GM21825 (cell line): ENCODE results near the gene DVL2.

ENCODE experiments used
- ATAC-seq: cut with Tn5 transposase; IDR thresholded peaks from one replicate; pipeline ENCODE4 v1.9.1; 2021; ENCODE audit warnings: mild to moderate bottlenecking, moderate library complexity; ENCODE audit not compliant: unreplicated experiment

Gene DVL2

GRCh38 chr17:7234083-7234951 is at the start of gene DVL2:
Gene DVL2, minus strand, starts transcription at chr17:7234517. Its CDS starts 255 bp downstream, at chr17:7234262.
- peak; percentile 37 for ATAC-seq

GRCh38 chr17:7283471-7284216 is 49.3 kb upstream of the DVL2 start:
- ATAC-seq, result no peak

- ATAC-seq, result no peak
These were observed 48.5 kb upstream of the DVL2 start for GRCh38 chr17:7282752-7283321.

GRCh38 chr17:7281953-7282751 is 47.8 kb upstream of the DVL2 start:
- ATAC-seq, result no peak

GRCh38 chr17:7281074-7281952 is 47.0 kb upstream of the DVL2 start, which contains the start of gene SLC2A4:
Gene SLC2A4, plus strand, starts transcription at chr17:7281718. Its CDS starts 217 bp downstream, at chr17:7281935.
- peak; percentile 46 for ATAC-seq

GRCh38 chr17:7280519-7281073 is 46.3 kb upstream of the DVL2 start:
- peak; percentile 53 for ATAC-seq

DNA sequence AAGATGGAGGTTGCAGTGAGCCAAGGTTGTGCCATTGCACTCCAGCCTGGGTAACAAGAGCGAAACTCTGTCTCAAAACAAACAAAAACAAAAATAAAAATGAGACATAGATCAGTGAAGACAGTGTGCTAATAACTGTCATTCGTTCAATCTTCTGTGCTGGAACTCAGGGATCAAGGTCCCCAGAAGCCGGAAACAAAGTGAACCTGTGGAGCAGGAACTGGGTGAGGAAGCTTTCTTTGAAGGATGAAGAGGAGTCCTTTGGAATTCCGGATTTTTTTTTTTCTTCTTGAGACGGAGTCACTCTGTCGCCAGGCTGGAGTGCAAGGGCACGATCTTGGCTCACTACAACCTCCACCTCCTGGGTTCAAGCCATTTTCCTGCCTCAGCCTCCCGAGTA is 45.1 kb upstream of the DVL2 start:
- ATAC-seq, result no peak

GRCh38 chr17:7266784-7267183 is 32.5 kb upstream of the DVL2 start:
- no peak for ATAC-seq

DNA sequence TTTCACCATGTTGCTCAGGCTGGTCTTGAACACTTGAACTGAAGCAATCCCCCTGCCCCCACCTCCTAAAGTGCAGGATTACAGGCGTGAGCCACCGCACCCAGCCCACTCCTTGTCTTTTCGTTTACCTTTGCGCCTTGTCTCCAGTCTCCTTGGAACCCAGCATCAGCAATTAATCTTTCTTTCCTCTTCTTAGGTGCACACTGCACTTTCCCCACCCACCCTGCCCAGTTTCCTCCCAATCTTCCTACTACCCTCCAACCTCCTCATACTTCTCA is 29.4 kb upstream of the DVL2 start:
- no peak for ATAC-seq

GRCh38 chr17:7262935-7263800 is 28.9 kb upstream of the DVL2 start:
- no peak for ATAC-seq

GRCh38 chr17:7262192-7262934 is 28.0 kb upstream of the DVL2 start, which contains the start of gene CLDN7:
Gene CLDN7, minus strand, starts transcription at chr17:7262478. Its CDS starts 435 bp downstream, at chr17:7262043.
- no peak for ATAC-seq

GRCh38 chr17:7261379-7262191 is 27.3 kb upstream of the DVL2 start:
- no peak for ATAC-seq

DNA sequence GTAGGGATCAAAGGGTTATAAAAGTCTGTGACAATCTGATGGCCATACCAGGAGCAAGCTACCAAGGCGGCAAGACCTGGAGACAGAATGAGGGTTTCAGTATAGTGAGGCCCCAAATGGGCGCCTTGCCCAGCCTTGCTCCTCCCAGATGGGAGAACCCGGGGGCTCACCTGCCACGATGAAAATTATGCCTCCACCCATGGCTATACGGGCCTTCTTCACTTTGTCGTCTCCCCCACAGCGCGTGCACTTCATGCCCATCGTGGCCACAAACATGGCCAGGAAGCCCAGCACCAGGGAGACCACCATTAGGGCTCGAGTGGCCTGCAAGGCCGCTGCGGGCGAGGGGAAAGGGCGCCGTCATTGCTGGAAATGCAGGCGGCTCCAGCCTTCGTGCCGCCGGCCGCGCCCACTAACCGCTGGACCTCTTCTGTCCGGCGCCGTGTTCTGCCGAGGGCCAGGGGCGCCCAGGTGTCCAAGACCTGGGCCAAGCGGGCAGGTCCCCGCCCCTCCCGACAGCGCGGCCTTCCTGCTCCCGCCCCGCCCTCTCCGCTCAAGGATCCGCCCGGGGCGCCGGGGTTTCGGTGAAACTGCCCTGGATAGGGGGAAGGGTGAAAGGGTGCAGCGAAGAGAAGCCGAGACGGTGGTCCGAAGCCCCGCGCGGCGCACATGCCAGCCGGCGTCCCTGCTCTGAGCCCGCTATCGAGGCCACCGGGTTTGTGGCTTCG is 26.5 kb upstream of the DVL2 start:
- no peak for ATAC-seq

DNA sequence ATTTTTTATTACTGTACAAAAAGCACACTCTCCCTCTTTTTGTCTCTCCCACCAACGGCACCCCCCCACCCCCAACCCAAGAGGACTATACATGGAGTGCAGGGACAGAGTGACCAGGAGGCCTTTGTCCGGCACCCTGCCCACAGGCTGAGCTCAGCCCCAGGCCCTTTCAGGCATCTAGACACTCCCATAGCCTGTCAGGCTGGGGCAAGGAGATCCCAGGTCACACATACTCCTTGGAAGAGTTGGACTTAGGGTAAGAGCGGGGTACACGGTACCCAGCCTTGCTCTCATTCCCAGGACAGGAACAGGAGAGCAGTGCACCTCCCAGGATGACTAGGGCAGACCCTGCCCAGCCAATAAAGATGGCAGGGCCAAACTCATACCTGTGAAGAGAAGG is 25.8 kb upstream of the DVL2 start:
- ATAC-seq, result no peak

- ATAC-seq, result no peak
These were observed 25.2 kb upstream of the DVL2 start for GRCh38 chr17:7259555-7259889.

- no peak for ATAC-seq
These were observed 24.6 kb upstream of the DVL2 start for GRCh38 chr17:7258731-7259554.
